Esophagus squamous epithelium (tissue), 5 donors: ENCODE measurements around the gene TGFBR3. TPM values are rescaled to one million over a fixed set of nuclear protein-coding genes. Genes with fewer than 3 reads are reported as not detected.

Source experiments
- DNase-seq: peaks from one replicate; lab custom pipeline; 2025; lab: John Stamatoyannopoulos, UW
- H3K27ac ChIP-seq, 4 donors: fragments of 200-600 bp; sonication (generic); one replicate each; pipeline ENCODE4 v1.5.1; 2016 to 2019; ENCODE audit warnings: mild to moderate bottlenecking in 1 of 4
- H3K27me3 ChIP-seq, 4 donors: fragments of 200-600 bp; sonication (generic); 1 replicate in 3 of 4; 2 replicates in 1 of 4; pipeline versions ENCODE4 v1.5.1 to v1.6.0; 2017 to 2021; ENCODE audit warnings: antibody characterized with exemption in 1 of 4
- H3K36me3 ChIP-seq, 3 donors: fragments of 200-600 bp; sonication (generic); one replicate each; pipeline ENCODE4 v1.5.1; 2016 to 2019
- H3K4me1 ChIP-seq, 3 donors: fragments of 200-600 bp; sonication (generic); one replicate each; pipeline ENCODE4 v1.5.1; 2017 to 2019
- H3K4me3 ChIP-seq, 4 donors: fragments of 200-600 bp; sonication (generic); 1 replicate in 3 of 4; 2 replicates in 1 of 4; pipeline ENCODE4 v1.5.1; 2016 to 2019; ENCODE audit warnings: mild to moderate bottlenecking in 2 of 4, moderate library complexity in 1 of 4
- H3K9me3 ChIP-seq, 3 donors: fragments of 200-600 bp; sonication (generic); one replicate each; pipeline ENCODE4 v1.5.1; 2016 to 2019
- POLR2A ChIP-seq, 4 donors: fragments of 450-650 bp; IDR thresholded peaks; one replicate each; pipeline ENCODE4 v1.6.1; 2017; ENCODE audit warnings: antibody characterized with exemption in 4 of 4, mild to moderate bottlenecking in 4 of 4, moderate library complexity in 3 of 4
- WGBS, 2 donors: methylation state at CpG; one replicate each; pipeline ENCODE4 v1.1.5; 2018; 5-methylcytosine and 5-hydroxymethylcytosine counted together
- intact Hi-C: fragments of 100-400 bp; cut with DNase I; formaldehyde crosslinking; loops from one replicate; pipeline ENCODE4 v1.15.0; 2022
- total RNA-seq, 4 donors: library from RNA; depleted of rRNA; stranded (reverse); fragments of >200 nt; gene quantifications; one replicate each; pipeline ENCODE4 v1.1.0, GENCODE V29; 2016
- TF ChIP-seq, protein P1 (sequence below), 6 experiments: fragments of 450-650 bp in 4 of 6; fragments of 200-600 bp in 2 of 6; sonication (generic) in 2 of 6; IDR thresholded peaks; one replicate each; pipeline ENCODE4 v1.5.1; 2016 to 2019; ENCODE audit warnings: antibody characterized with exemption in 6 of 6, mild to moderate bottlenecking in 4 of 6, moderate library complexity in 4 of 6
- donor health status: DM: yes; HTN: yes; CAD: no.

TGFBR3 gene
- total RNA-seq, 4 donors from 2014 or later: 11.3 to 119 (median 30.7) TPM

DNA sequence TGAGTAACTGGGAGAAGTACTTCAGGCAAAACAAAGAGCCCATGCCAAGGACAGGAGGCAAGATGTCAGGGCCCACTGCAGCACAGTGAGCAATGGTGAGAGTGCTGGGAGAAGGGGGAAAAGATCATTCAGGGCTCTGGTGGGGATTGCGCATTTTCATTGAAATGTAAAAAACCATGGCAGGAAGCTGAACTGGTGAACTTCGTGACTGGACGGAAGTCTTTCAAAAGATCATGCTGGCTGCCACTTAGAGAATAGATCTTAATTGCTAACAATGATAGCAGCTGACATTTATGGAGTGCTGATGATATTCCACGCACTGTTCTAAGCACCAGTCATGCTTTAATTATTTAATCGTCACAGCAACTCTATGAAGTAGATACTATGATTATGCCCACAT lies 107.0 kb downstream of the TGFBR3 start:
- no peaks in the 10 kb centered on the region for H3K27me3 ChIP-seq
- no peak overlapping the region for H3K4me3 ChIP-seq
- intact Hi-C loops: no loop called here
- TF ChIP-seq, protein P1, sequence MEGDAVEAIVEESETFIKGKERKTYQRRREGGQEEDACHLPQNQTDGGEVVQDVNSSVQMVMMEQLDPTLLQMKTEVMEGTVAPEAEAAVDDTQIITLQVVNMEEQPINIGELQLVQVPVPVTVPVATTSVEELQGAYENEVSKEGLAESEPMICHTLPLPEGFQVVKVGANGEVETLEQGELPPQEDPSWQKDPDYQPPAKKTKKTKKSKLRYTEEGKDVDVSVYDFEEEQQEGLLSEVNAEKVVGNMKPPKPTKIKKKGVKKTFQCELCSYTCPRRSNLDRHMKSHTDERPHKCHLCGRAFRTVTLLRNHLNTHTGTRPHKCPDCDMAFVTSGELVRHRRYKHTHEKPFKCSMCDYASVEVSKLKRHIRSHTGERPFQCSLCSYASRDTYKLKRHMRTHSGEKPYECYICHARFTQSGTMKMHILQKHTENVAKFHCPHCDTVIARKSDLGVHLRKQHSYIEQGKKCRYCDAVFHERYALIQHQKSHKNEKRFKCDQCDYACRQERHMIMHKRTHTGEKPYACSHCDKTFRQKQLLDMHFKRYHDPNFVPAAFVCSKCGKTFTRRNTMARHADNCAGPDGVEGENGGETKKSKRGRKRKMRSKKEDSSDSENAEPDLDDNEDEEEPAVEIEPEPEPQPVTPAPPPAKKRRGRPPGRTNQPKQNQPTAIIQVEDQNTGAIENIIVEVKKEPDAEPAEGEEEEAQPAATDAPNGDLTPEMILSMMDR (IDR thresholded peaks at IDR 0.05): no peak
- TF ChIP-seq POLR2A (IDR thresholded peaks at IDR 0.05): no peak
- peaks cover 0 to 14% (median 0%) of the 10 kb centered on the region in 3 donors for H3K36me3 ChIP-seq
- no peak for DNase-seq
- peak overlapping the region in 3 of 4 donors; percentile 42 to 75 (median 70) for H3K27ac ChIP-seq
- no peaks in the 10 kb centered on the region for H3K9me3 ChIP-seq
- peaks cover 0 to 93% (median 30%) of the 10 kb centered on the region in 3 donors for H3K4me1 ChIP-seq
- WGBS, 2 donors: 62 to 85% methylated on average over 5 of the region's 5 CpGs

- Histone ChIP-seq H3K4me3 (no peak overlapping the region), H3K36me3 (peaks cover 0 to 7% (median 0%) of the 10 kb centered on the region in 3 donors), H3K27ac (peak overlapping the region in 3 of 4 donors; percentile 65 to 75 (median 70)), H3K9me3 (no peaks in the 10 kb centered on the region), H3K27me3 (no peaks in the 10 kb centered on the region), H3K4me1 (peaks cover 0 to 91% (median 26%) of the 10 kb centered on the region in 3 donors)
- intact Hi-C loops: no loop called here
- no peak for DNase-seq
- TF ChIP-seq, protein P1 (IDR thresholded peaks at IDR 0.05): no peak
- TF ChIP-seq POLR2A (IDR thresholded peaks at IDR 0.05): no peak
- WGBS, 2 donors: 65 to 80% methylated on average over 10 of the region's 10 CpGs
These were observed 108.2 kb downstream of the TGFBR3 start for GRCh38 chr1:91777630-91778300.

DNA sequence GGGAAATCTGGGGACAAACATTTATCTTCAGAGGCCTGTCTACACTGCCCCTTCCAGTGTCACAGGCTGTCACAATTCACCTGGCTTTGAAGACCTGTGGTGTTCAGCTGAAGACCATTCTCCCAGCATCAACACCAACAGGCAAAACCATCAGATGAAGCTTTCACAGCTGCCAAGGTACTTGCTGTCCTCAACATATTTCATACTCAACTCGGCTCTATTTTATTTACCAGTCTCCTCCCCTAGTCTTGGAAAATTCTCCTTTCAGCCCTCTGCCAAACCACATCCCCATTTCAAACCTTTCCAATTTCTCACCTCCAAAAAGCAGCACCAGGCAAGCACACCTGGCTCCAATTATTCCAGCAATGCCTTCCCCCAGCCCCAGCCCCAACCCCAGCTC lies 108.8 kb downstream of the TGFBR3 start:
- intact Hi-C loops: no loop called here
- Histone ChIP-seq H3K36me3 (peaks cover 0 to 1% (median 0%) of the 10 kb centered on the region in 3 donors), H3K27ac (peak overlapping the region in 3 of 4 donors; percentile 65 to 75 (median 70)), H3K27me3 (no peaks in the 10 kb centered on the region), H3K9me3 (no peaks in the 10 kb centered on the region), H3K4me1 (peaks cover 0 to 85% (median 21%) of the 10 kb centered on the region in 3 donors), H3K4me3 (no peak overlapping the region)
- no peak for DNase-seq
- WGBS, 2 donors: 35 to 50% methylated on average over 1 of the region's 1 CpG
- TF ChIP-seq POLR2A (IDR thresholded peaks at IDR 0.05): no peak
- TF ChIP-seq, protein P1 (IDR thresholded peaks at IDR 0.05): no peak

DNA sequence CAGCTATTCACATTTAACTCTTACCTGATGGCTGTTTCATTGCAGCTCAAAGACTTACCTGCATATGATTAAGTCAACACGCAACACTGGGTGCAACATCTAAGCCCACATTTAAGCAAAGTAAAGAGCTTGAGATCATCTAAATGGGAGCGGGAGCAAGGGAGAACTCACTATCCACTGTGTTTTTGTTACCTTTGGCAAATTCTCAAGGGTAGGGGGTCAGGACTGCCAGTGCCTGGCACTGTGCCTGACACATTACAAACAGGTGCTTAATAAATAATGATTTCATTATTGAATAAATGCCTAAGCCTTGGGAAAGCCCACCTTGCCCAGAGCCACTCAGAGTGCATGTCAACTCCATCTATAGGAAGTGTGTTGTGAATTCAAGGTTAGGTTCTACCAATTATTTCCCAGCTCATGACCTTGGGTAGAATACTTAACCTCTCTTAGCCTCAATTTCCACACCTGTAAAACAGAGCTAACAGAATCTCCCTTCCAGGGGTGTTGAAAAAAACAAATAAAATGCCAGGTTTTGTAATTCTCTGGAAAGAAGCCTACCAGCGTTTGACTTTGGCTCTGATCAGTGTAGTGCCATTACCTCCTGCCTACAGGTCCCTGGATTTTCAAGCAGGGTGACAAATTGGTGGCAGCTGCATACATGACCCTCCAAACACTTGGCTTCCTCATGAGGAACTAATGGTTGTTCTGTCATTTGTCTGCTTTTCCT lies 109.7 kb downstream of the TGFBR3 start:
- Histone ChIP-seq H3K9me3 (no peaks in the 10 kb centered on the region), H3K4me1 (peaks cover 0 to 80% (median 14%) of the 10 kb centered on the region in 3 donors), H3K27ac (peak overlapping the region in 3 of 4 donors; percentile 65 to 75 (median 70)), H3K36me3 (no peaks in the 10 kb centered on the region), H3K27me3 (no peaks in the 10 kb centered on the region), H3K4me3 (no peak overlapping the region)
- DNase-seq: no peak
- intact Hi-C loops: no loop called here
- WGBS, 2 donors: 33 to 44% methylated on average over 3 of the region's 3 CpGs
- TF ChIP-seq, protein P1 (IDR thresholded peaks at IDR 0.05): no peak
- TF ChIP-seq POLR2A (IDR thresholded peaks at IDR 0.05): no peak

GRCh38 chr1:91775227-91775626 lies 110.7 kb downstream of the TGFBR3 start:
- no peak for TF ChIP-seq POLR2A (IDR thresholded peaks at IDR 0.05)
- TF ChIP-seq, protein P1 (IDR thresholded peaks at IDR 0.05): no peak
- H3K27me3 ChIP-seq: no peaks in the 10 kb centered on the region
- WGBS, 2 donors: 77 to 87% methylated on average over 6 of the region's 6 CpGs
- H3K9me3 ChIP-seq: no peaks in the 10 kb centered on the region
- peaks cover 0 to 83% (median 10%) of the 10 kb centered on the region in 3 donors for H3K4me1 ChIP-seq
- peak overlapping the region in 3 of 4 donors; percentile 36 to 56 (median 45) for H3K27ac ChIP-seq
- no peaks in the 10 kb centered on the region for H3K36me3 ChIP-seq
- no peak for DNase-seq
- H3K4me3 ChIP-seq: no peak overlapping the region
- intact Hi-C loops: no loop called here
